Brain microvascular endothelial cell (primary cell): ENCODE data around the gene SEMA6A.

Source experiments
- DNase-seq: peaks from one replicate; pipeline ENCODE4 v3.0.0-alpha.2; 2020
- H3K27ac ChIP-seq: fragments of 250-450 bp; sonication (Bioruptor Pico); 2 replicates; pipeline ENCODE4 v1.5.1; 2020; ENCODE audit warnings: mild to moderate bottlenecking, moderate library complexity
- H3K27me3 ChIP-seq: fragments of 250-450 bp; sonication (Bioruptor Pico); replicated peaks from 2 replicates; pipeline ENCODE4 v1.5.1; 2020; ENCODE audit warnings: mild to moderate bottlenecking
- H3K36me3 ChIP-seq: fragments of 250-450 bp; sonication (Bioruptor Pico); replicated peaks from 2 replicates; pipeline ENCODE4 v1.5.1; 2020; ENCODE audit warnings: mild to moderate bottlenecking
- H3K4me3 ChIP-seq: 2 replicates; pipeline ENCODE4 v1.5.1; 2011; ENCODE audit warnings: low read depth, mild to moderate bottlenecking, control low read depth, low read length, moderate library complexity
- CTCF ChIP-seq: IDR thresholded peaks from 2 replicates; pipeline ENCODE4 v1.5.1; 2011; ENCODE audit warnings: low read depth, mild to moderate bottlenecking, moderate library complexity, low read length, control low read depth, inconsistent platforms; ENCODE audit errors: missing control alignments
- in situ Hi-C: cut with HindIII; loops from 2 replicates; pipeline ENCODE4 v1.10.0; 2017; ENCODE audit warnings: low sequenced_read_pairs, low pct_ligation_motif_present

The SEMA6A gene

GRCh38 chr5:116579144-116579543 lies 4.5 kb upstream of the SEMA6A start:
- DNase-seq: no peak
- Histone ChIP-seq H3K27ac (no peak overlapping the region), H3K4me3 (no peak overlapping the region), H3K27me3 (peaks cover 5% of the 10 kb centered on the region), H3K36me3 (no peaks in the 10 kb centered on the region)
- TF ChIP-seq CTCF: no peak
- in situ Hi-C loops: no loop called here

- H3K36me3 ChIP-seq: no peaks in the 10 kb centered on the region
- in situ Hi-C loops: no loop called here
- no peak for TF ChIP-seq CTCF
Observed at GRCh38 chr5:116578676-116579075, 4.1 kb upstream of the SEMA6A start.

GRCh38 chr5:116577064-116577788 lies 2.6 kb upstream of the SEMA6A start:
- Histone ChIP-seq H3K36me3 (no peaks in the 10 kb centered on the region), H3K27ac (no peak overlapping the region), H3K4me3 (no peak overlapping the region), H3K27me3 (peaks cover 23% of the 10 kb centered on the region)
- DNase-seq: no peak
- no peak for TF ChIP-seq CTCF
- in situ Hi-C loops: no loop called here

More at GRCh38 chr5:116578676-116579075, 4.1 kb upstream of the SEMA6A start:
- H3K27ac ChIP-seq: no peak overlapping the region
- H3K4me3 ChIP-seq: no peak overlapping the region
- no peak for DNase-seq
- H3K27me3 ChIP-seq: peaks cover 9% of the 10 kb centered on the region

GRCh38 chr5:116576053-116576713 lies 1.6 kb upstream of the SEMA6A start:
- Histone ChIP-seq H3K4me3 (peak overlapping the region; percentile 66), H3K27me3 (peaks cover 33% of the 10 kb centered on the region), H3K27ac (no peak overlapping the region), H3K36me3 (no peaks in the 10 kb centered on the region)
- no peak for DNase-seq
- peak; percentile 92 for TF ChIP-seq CTCF
- in situ Hi-C loops: no loop called here

- TF ChIP-seq CTCF: no peak
- Histone ChIP-seq H3K4me3 (peak overlapping the region; percentile 66), H3K27me3 (peaks cover 33% of the 10 kb centered on the region), H3K36me3 (no peaks in the 10 kb centered on the region), H3K27ac (no peak overlapping the region)
- DNase-seq: no peak
- in situ Hi-C loops: no loop called here
Observed at GRCh38 chr5:116575326-116576052, 866 bp upstream of the SEMA6A start.
